ENCODE results near the gene ZNF513. TPM values are rescaled to one million over a fixed set of nuclear protein-coding genes. Genes with fewer than 3 reads are reported as not detected.
"Not testable (repeated sequence)": the region's sequence is repeated elsewhere in the genome, so short reads cannot be mapped to it uniquely, and the experiment has no call there.

The ZNF513 gene
- total RNA-seq (2014; rRNA removed; shearing (Covaris generic)): 7.7 and 13.1 TPM in 2 replicates

GRCh38 chr2:27380626-27381545 lies at the start of gene ZNF513:
TSS of gene ZNF513 (minus strand) at chr2:27380734. CDS start at chr2:27380526, 208 bp downstream.
- peaks cover 90% of the 10 kb centered on the region for H3K36me3 ChIP-seq

GRCh38 chr2:27428978-27429541 lies 48.5 kb upstream of the ZNF513 start:
- Histone ChIP-seq H3K4me1 (replicated peaks) (peaks cover 17% of the 10 kb centered on the region), H3K9me3 (replicated peaks) (no peaks in the 10 kb centered on the region), H3K27ac (peak overlapping the region; percentile 81), H3K36me3 (peaks cover 30% of the 10 kb centered on the region), H3K4me3 (peak overlapping the region; percentile 99), H3K27me3 (replicated peaks) (no peaks in the 10 kb centered on the region)
- peak; percentile 86 to 90 for DNase-seq (ENCODE audit: low read depth in 1 of 2, low spot score in 2 of 2)

More at GRCh38 chr2:27380626-27381545, at the start of gene ZNF513:
- H3K27ac ChIP-seq: peak within 1 kb of the TSS; percentile 89
- H3K27me3 ChIP-seq (replicated peaks): no peaks in the 10 kb centered on the region
- no peaks in the 10 kb centered on the region for H3K9me3 ChIP-seq (replicated peaks)
- H3K4me3 ChIP-seq: peak within 1 kb of the TSS; percentile 76
- peaks cover 25% of the 10 kb centered on the region for H3K4me1 ChIP-seq (replicated peaks)
- peak; percentile 84 to 92 for DNase-seq (ENCODE audit: low read depth in 1 of 2, low spot score in 2 of 2)

GRCh38 chr2:27428213-27428977 lies 47.9 kb upstream of the ZNF513 start, which contains the start of gene NRBP1:
TSS of gene NRBP1 (plus strand) at chr2:27428631. CDS start at chr2:27433274, 4,643 bp downstream.
- H3K27me3 ChIP-seq (replicated peaks): no peaks in the 10 kb centered on the region
- peak within 1 kb of the TSS; percentile 81 for H3K27ac ChIP-seq
- no peaks in the 10 kb centered on the region for H3K9me3 ChIP-seq (replicated peaks)
- DNase-seq (ENCODE audit: low read depth in 1 of 2, low spot score in 2 of 2): peak; percentile 93 to 95
- H3K4me1 ChIP-seq (replicated peaks): peaks cover 17% of the 10 kb centered on the region
- peaks cover 24% of the 10 kb centered on the region for H3K36me3 ChIP-seq
- H3K4me3 ChIP-seq: peak within 1 kb of the TSS; percentile 99

- Histone ChIP-seq H3K27me3 (replicated peaks) (no peaks in the 10 kb centered on the region), H3K27ac (peak overlapping the region; percentile 81), H3K36me3 (peaks cover 18% of the 10 kb centered on the region), H3K4me3 (peak overlapping the region; percentile 99), H3K4me1 (replicated peaks) (peaks cover 17% of the 10 kb centered on the region), H3K9me3 (replicated peaks) (no peaks in the 10 kb centered on the region)
- no peak for DNase-seq (ENCODE audit: low read depth in 1 of 2, low spot score in 2 of 2)
Observed at GRCh38 chr2:27427863-27428212, 47.3 kb upstream of the ZNF513 start.

GRCh38 chr2:27425039-27425438 lies 44.5 kb upstream of the ZNF513 start:
- not testable (repeated sequence) for H3K27me3 ChIP-seq (replicated peaks); H3K4me3 ChIP-seq; H3K27ac ChIP-seq; H3K4me1 ChIP-seq (replicated peaks); DNase-seq (ENCODE audit: low read depth in 1 of 2, low spot score in 2 of 2); H3K36me3 ChIP-seq; H3K9me3 ChIP-seq (replicated peaks)

GRCh38 chr2:27422958-27423357 lies 42.4 kb upstream of the ZNF513 start:
- no peaks in the 10 kb centered on the region for H3K9me3 ChIP-seq (replicated peaks)
- H3K27ac ChIP-seq: no peak overlapping the region
- DNase-seq (ENCODE audit: low read depth in 1 of 2, low spot score in 2 of 2): no peak
- H3K27me3 ChIP-seq (replicated peaks): no peaks in the 10 kb centered on the region
- no peaks in the 10 kb centered on the region for H3K4me1 ChIP-seq (replicated peaks)
- H3K4me3 ChIP-seq: no peak overlapping the region
- no peaks in the 10 kb centered on the region for H3K36me3 ChIP-seq

GRCh38 chr2:27421660-27422250 lies 41.2 kb upstream of the ZNF513 start:
- Histone ChIP-seq H3K9me3 (replicated peaks) (no peaks in the 10 kb centered on the region), H3K27ac (no peak overlapping the region), H3K27me3 (replicated peaks) (no peaks in the 10 kb centered on the region), H3K36me3 (no peaks in the 10 kb centered on the region), H3K4me1 (replicated peaks) (no peaks in the 10 kb centered on the region), H3K4me3 (no peak overlapping the region)
- no peak for DNase-seq (ENCODE audit: low read depth in 1 of 2, low spot score in 2 of 2)

GRCh38 chr2:27420996-27421395 lies 40.5 kb upstream of the ZNF513 start:
- Histone ChIP-seq H3K27me3 (replicated peaks) (no peaks in the 10 kb centered on the region), H3K36me3 (no peaks in the 10 kb centered on the region), H3K9me3 (replicated peaks) (no peaks in the 10 kb centered on the region), H3K4me1 (replicated peaks) (no peaks in the 10 kb centered on the region), H3K4me3 (no peak overlapping the region), H3K27ac (no peak overlapping the region)
- DNase-seq (ENCODE audit: low read depth in 1 of 2, low spot score in 2 of 2): no peak

- DNase-seq (ENCODE audit: low read depth in 1 of 2, low spot score in 2 of 2): no peak
- no peaks in the 10 kb centered on the region for H3K9me3 ChIP-seq (replicated peaks)
- H3K4me1 ChIP-seq (replicated peaks): no peaks in the 10 kb centered on the region
- no peaks in the 10 kb centered on the region for H3K36me3 ChIP-seq
- H3K27ac ChIP-seq: no peak overlapping the region
- no peak overlapping the region for H3K4me3 ChIP-seq
- no peaks in the 10 kb centered on the region for H3K27me3 ChIP-seq (replicated peaks)
Observed at GRCh38 chr2:27416151-27416550, 35.6 kb upstream of the ZNF513 start.

- H3K4me3 ChIP-seq: no peak overlapping the region
Observed at GRCh38 chr2:27412419-27413152, 32.1 kb upstream of the ZNF513 start.

GRCh38 chr2:27409321-27410073 lies 29.0 kb upstream of the ZNF513 start, which contains the start of gene PPM1G:
TSS of gene PPM1G (minus strand) at chr2:27409591. CDS start at chr2:27409422, 169 bp downstream.
- DNase-seq (ENCODE audit: low read depth in 1 of 2, low spot score in 2 of 2): peak; percentile 89 to 94
- peak within 1 kb of the TSS; percentile 67 for H3K27ac ChIP-seq
- H3K9me3 ChIP-seq (replicated peaks): no peaks in the 10 kb centered on the region
- H3K4me1 ChIP-seq (replicated peaks): peaks cover 12% of the 10 kb centered on the region
- no peaks in the 10 kb centered on the region for H3K27me3 ChIP-seq (replicated peaks)
- H3K4me3 ChIP-seq: peak within 1 kb of the TSS; percentile 98
- H3K36me3 ChIP-seq: peaks cover 31% of the 10 kb centered on the region

More at GRCh38 chr2:27412419-27413152, 32.1 kb upstream of the ZNF513 start:
- Histone ChIP-seq H3K27me3 (replicated peaks) (no peaks in the 10 kb centered on the region), H3K4me1 (replicated peaks) (peaks cover 10% of the 10 kb centered on the region), H3K36me3 (peaks cover 8% of the 10 kb centered on the region), H3K27ac (no peak overlapping the region), H3K9me3 (replicated peaks) (no peaks in the 10 kb centered on the region)
- no peak for DNase-seq (ENCODE audit: low read depth in 1 of 2, low spot score in 2 of 2)

GRCh38 chr2:27408601-27409320 lies 28.2 kb upstream of the ZNF513 start:
- peak in 1 of 2 experiments; percentile 49 for DNase-seq (ENCODE audit: low read depth in 1 of 2, low spot score in 2 of 2)
- Histone ChIP-seq H3K27me3 (replicated peaks) (no peaks in the 10 kb centered on the region), H3K9me3 (replicated peaks) (no peaks in the 10 kb centered on the region), H3K4me3 (peak overlapping the region; percentile 98), H3K27ac (peak overlapping the region; percentile 67), H3K4me1 (replicated peaks) (peaks cover 12% of the 10 kb centered on the region), H3K36me3 (peaks cover 31% of the 10 kb centered on the region)

All from SJSA1 (cell line).